ENCODE results near the gene ZNF433. TPM values are rescaled to one million over a fixed set of nuclear protein-coding genes. Genes with fewer than 3 reads are reported as not detected.
"Not testable (repeated sequence)": the region's sequence is repeated elsewhere in the genome, so short reads cannot be mapped to it uniquely, and the experiment has no call there.

Gene ZNF433
- total RNA-seq, result 0.29 and 0.46 TPM in 2 replicates

DNA sequence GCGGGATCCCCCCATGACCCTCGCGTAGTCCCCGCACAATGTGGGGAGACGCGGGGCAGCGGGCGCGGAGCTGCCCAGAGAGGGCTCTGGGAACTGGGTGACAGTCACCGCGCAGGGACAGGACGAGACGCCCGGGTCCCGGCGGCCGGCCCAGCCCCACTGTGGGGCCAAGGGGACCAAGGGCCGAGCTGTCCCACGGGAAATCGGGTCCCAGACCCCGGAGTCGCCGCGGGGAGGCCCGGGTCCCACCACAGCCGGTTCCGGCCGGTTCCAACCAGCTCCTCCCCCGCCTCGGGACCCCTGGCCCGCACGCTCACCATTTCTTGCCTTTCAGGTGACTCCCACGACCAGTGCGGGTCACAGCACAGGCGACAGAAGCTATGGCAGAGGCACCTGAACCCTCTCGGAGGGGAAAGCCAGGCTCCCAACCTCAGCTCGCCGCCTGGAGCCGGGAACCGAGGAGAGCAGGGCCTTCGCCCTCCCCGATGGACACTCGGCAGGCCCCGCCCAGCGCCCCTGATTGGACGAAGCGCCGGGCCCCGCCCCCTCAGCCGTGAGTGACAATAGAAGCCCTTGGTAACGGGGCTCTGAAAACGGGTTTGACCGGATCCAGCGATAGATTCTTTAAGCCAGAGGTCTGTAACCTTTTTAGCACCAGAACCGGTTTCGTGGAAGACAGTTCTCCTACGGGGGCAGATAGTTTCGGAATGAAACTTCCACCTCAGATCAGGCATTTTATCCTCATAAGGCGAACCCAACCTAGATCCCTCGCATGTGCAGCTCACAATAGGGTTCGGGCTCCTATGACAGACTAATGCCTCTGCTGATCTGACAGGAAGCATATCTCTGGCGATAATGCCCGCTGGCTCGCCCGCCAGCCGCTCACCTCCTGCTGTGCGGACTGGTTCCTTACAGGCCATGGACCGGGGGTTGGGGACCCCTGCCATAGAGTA is at the start of gene ZNF433:
ZNF433 (minus strand) TSS at position 460 of the 953 bp plus-strand sequence; CDS start at position 320, 140 bp downstream.
- intact Hi-C loops (cut with micrococcal nuclease), result no loop called here

DNA sequence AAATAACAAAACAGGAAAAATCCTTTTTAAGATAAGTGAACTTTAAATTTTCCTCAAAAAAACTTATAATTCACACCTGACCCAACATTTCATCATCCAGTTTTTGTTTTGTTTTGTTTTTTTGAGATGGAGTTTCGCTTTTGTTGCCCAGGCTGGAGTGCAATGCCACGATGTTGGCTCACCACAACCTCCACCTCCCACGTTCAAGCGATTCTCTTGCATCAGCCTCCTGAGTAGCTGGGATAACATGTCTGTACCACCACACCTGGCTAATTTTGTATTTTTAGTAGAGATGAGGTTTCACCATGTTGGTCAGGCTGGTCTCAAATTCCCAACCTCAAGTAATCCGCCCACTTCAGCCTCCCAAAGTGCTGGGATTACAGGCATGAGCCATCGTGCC is 47.9 kb upstream of the ZNF433 start:
- intact Hi-C loops (cut with micrococcal nuclease), result not testable (repeated sequence)

DNA sequence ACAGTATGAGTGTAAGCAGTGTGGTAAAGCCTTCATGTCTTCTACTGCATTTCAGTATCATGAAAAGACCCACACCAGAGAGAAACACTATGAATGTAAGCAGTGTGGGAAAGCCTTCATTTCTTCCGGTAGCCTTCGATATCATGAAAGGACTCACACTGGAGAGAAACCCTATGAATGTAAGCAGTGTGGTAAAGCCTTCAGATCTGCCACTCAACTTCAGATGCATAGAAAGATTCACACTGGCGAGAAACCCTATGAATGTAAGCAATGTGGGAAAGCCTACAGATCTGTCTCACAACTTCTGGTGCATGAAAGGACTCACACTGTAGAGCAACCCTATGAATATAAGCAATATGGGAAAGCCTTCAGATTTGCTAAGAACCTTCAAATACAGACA is 41.9 kb upstream of the ZNF433 start:
- intact Hi-C loops (cut with micrococcal nuclease), result no loop called here

DNA sequence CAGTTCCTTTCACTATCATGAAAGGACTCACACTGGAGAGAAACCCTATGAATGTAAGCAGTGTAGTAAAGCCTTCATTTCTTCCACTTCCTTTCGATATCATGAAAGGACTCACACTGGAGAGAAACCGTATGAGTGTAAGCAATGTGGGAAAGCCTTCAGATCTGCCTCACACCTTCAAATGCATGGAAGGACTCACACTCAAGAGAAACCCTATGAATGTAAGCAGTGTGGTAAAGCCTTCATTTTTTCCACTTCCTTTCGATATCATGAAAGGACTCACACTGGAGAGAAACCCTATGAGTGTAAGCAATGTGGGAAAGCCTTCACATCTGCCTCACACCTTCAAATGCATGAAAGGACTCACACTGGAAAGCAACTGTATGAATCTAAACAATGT is 40.9 kb upstream of the ZNF433 start:
- intact Hi-C loops (cut with micrococcal nuclease), result not testable (repeated sequence)

DNA sequence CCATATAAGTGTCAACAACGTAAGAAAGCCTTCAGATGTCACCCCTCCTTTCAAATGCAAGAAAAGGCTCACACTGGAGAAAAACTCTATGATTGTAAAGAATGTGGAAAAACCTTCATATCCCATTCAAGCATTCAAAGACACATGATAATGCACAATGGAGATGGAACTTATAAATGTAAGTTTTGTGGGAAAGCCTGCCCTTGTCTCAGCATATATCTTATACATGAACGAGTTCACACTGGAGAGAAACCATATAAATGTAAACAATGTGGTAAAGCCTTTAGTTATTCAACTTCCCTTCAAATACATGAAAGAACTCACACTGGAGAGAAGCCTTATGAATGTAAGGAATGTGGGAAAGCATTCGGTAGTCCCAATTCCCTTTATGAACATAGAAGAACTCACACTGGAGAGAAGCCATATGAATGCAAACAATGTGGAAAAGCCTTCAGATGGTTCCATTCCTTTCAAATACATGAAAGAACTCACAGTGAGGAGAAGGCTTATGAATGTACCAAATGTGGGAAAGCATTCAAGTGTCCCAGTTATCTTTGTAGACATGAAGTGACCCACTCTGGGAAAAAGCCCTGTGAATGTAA is 40.2 kb upstream of the ZNF433 start:
- intact Hi-C loops (cut with micrococcal nuclease), result no loop called here

DNA sequence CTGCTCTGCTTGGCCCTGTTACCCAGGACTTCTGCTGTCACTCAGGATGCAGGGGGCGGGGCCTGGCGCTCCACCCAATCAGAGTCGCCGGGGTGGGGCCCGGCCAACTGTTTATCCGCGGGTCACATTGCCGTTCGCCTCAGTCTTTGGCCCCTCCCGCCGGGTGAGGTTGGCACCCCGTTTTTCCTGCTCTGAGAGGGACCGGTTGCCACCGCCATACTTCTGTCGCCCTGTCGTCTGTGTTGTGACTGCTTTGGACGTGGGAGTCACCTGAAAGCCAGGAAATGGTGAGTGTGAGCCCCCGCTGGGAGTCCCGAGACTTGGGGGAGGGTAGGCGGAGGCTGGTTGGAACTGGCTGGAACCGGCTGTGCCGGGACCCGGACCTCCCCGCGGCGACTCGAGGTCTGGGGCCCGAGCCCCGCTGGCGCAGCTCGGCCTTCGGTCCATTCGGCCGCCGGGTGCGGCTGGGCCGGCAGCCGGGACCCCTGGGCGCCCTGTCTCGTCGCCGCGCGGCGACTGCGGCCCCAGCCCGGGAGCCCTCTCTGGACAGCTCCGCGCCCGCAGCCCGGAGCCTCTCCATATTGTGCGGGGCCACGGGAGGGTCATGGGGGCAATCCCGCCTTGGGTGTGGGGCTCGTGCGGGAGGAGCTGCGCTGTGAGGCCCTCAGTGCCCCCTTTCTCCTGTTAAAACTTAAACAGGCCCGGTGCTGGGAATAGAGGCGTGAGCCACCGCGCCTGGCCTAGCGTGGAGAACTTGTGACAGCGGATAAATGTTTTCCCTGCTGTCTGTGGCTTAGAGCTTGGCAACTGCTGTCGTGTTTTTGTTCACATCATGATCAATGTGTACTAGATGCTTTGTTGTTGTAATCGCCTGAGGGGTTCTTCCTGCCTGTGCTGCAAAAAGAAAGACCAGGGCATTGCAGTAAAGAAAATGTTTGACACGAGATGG is 29.4 kb upstream of the ZNF433 start, which contains the start of gene ZNF844:
ZNF844 (plus strand) TSS at position 142 of the 949 bp plus-strand sequence; CDS start at position 285, 143 bp downstream.
- intact Hi-C loops (cut with micrococcal nuclease), result no loop called here

DNA sequence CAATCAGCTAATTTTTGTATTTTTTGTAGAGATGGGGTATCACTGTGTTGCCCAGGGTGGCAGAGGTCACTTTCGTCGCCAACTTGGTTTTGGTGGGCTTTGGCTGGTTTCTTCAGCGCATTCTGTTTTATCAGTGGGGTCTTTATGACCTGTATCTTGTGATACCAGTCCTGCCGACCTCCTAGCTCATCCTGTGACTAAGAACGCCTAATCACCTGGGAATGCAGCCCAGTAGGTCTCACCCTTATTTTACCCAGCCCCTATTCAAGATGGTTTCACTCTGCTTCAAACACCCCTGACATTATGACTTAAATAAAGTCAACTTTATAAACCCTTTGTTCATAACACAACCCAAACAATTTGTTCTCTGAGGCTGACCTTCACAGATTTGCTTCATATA is 20.3 kb upstream of the ZNF433 start:
- intact Hi-C loops (cut with micrococcal nuclease), result no loop called here

DNA sequence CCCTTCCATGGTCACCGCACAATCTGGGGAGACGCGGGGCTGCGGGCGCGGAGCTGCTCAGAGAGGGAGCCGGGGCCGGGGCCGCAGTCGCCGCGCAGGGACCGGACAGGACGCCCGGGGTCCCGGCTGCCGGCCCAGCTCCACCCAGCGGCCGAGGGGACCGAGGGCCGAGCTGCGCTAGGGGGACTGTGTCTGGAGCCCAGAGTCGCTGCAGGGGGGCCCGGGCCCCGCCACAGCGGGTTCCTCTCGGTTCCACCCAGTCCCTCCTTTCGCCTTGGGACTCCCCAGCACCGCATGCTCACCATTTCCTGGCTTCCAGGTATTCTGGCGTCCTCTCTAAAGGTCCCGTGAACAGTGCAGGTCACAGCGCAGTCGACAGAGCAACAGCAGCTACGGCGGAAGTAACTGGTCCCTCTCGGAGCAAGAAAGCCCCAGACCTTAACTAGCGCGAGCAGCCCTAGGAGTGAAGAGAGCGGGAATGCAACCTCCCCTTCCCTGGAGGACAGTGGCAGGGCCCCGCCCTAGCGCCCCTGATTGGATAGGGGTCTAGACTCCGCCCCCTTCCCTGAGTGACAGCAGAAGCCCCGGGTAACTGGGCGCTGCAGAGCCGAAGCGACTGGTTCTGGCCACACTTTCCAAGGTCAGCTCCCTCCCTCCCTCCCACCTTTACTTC is 17.2 kb upstream of the ZNF433 start, which contains the start of gene ZNF878:
ZNF878 (minus strand) TSS at position 465 of the 673 bp plus-strand sequence; CDS start at position 305, 160 bp downstream.
- intact Hi-C loops (cut with micrococcal nuclease), result loop anchor here (2.0 to 5.0 kb wide), 3 partner anchors 64 to 255 kb away; partner anchors contain the start of genes ZNF491 and ZNF700

DNA sequence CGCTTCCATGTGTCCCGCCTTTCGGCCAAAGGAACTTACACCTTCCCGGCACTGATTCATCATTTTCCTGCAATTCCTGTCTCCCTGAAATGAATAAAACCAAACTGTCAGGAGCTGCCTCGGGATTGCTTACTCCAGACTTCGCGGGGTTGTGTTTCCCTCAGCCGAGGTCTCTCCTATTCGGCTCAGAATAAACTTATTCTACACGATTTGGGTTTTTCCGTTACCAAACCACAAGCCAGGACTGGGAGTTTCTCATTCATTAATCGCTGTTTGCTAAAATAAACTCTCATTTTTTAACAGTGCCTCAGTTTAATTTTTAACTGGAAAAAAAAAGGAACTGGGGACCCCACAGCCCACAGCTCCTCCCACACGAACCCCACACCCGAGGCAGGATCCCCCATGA is 16.6 kb upstream of the ZNF433 start:
- intact Hi-C loops (cut with micrococcal nuclease), result loop anchor here (2.0 to 5.0 kb wide), 3 partner anchors 63 to 255 kb away; partner anchors contain the start of genes ZNF491 and ZNF700

DNA sequence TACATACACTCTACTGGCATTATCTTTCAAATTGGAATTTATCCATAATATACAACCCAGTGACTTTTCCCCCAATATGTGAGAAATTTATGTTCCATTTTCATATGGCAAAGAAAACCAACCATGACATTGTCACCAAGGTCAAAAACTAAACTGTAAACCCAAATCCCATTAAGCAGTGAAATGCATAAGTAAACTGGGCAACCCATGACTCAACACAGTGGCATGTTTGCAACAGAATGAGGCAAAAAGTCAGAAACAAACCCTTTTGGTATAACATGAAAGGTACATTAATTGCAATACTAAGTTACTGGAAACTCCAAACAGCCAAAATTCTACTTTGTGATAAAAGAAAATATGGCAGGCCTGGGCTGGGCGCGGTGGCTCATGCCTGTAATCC is 12.4 kb upstream of the ZNF433 start:
- intact Hi-C loops (cut with micrococcal nuclease), result no loop called here

DNA sequence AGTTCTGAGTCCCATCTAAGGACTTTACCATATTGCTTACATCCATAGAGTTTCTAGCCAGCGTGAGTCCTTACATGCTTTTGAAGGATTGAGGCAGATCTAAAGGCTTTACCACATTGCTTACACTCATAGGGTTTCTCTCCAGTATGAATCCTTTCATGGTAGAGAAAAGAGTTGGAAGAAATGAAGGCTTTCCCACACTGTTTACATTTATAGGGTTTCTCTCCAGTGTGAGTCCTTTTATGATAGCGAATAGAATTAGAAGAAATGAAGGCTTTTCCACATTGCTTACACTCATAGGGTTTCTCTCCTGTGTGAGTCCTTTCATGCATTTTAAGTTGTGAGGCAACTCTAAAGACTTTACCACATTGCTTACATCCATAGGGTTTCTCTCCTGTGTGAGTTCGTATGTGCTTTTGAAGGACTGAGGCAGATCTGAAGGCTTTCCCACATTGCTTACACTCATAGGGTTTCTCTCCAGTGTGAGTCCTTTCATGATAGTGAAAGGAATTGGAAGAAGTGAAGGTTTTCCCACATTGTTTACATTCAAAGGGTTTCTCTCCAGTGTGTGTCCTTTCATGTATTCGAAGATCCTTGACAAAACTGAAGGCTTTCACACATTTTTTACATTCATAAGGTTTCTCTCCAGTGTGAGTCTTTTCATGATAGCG is 8.4 kb upstream of the ZNF433 start:
- intact Hi-C loops (cut with micrococcal nuclease), result no loop called here

DNA sequence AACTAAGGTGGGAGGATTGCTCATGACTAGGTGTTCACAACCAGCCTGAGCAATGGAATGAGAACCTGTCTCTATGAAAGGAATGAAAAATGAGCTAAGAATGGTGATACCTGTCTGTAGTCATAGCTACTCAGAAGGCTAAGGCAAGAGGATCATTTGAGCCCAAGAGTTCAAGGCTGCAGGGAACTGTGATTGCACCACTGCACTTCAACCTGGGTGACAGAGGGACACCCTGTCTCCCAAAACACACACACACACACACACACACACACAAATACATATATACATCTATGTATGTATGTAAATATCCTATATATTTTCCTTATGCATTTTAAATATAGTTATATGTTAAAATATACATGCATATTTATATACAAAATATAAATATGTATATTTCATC is 7.4 kb upstream of the ZNF433 start:
- intact Hi-C loops (cut with micrococcal nuclease), result no loop called here

DNA sequence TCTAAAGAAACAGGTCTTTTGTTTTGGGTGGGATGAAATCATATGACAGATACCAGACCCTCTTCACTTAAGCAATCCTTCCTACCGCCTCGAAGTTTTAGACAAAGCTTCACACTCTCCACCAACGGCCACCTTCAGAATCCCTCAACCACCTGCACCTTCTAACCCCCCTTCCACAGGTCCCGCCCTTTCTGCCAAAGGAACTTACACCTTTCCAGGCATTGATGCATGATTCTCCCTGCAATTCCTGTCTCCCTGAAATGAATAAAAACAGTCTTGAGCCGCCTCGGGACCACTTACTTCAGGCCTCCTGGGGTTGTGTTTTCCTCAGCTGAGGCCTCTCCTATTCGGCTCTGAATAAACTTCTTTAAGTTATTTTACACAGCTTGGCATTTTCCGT is 859 bp downstream of the ZNF433 start:
- intact Hi-C loops (cut with micrococcal nuclease), result no loop called here

DNA sequence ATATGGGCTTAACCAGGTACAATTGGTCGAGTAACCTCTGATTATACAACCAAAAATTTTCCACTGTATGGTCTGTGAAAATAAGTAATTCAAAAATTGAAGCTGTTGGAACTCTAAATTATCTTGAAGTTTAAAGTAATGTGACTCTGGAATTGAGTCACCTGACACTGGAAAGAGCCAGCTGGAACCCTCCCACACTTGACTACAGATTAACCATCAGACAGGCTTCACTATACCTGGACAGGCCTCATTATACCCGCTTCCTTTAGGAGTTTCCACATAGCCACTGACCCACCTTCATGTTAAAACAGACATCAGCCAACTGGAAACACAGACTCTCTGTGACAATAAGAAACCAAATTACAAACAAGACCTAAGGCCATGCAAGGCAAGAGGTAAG is 1.3 kb downstream of the ZNF433 start:
- intact Hi-C loops (cut with micrococcal nuclease), result no loop called here

DNA sequence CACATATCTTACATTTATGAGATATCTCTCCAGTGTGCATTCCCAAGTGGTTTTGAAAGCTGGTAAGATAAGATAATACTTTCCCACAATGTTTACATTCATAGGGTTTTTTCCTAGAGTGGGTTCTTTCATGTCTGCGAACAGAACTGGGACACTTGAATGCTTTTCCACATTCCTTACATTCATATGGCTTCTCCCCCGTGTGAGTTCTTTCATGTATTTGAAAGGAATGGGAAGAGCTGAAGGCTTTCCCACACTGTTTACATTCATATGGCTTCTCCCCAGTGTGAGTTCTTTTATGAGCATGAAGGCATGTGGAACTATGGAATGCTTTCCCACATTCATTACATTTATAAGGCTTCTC is 19.7 kb downstream of the ZNF433 start:
- intact Hi-C loops (cut with micrococcal nuclease), result no loop called here

DNA sequence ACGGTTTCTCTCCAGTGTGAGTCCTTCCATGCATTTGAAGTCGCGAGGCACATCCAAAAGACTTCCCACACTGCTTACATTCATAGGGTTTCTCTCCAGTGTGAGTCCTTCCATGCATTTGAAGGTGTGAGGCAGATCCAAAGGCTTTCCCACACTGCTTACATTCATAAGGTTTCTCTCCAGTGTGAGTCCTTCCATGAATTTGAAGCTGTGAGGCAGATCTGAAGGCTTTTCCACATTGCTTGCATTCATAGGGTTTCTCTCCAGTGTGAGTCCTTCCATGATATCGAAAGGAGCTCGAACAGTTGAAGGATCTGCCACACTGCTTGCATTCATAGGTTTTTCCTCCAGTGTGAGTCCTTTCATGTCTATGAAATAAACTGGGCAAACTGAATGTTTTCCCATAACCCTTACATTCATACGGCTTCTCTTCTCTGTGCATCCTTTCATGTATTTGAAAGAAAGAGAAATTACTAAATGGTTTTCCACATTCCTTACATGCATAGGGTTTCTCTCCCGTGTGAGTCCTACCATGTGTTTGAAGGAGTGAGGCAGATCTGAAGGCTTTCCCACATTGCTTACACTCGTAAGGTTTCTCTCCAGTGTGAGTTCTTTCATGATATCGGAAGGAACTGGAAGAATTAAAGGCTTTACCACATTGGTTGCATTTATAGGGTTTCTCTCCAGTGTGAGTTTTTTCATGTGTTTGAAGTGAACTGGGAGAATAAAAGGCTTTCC is 20.3 kb downstream of the ZNF433 start:
- intact Hi-C loops (cut with micrococcal nuclease), result no loop called here

DNA sequence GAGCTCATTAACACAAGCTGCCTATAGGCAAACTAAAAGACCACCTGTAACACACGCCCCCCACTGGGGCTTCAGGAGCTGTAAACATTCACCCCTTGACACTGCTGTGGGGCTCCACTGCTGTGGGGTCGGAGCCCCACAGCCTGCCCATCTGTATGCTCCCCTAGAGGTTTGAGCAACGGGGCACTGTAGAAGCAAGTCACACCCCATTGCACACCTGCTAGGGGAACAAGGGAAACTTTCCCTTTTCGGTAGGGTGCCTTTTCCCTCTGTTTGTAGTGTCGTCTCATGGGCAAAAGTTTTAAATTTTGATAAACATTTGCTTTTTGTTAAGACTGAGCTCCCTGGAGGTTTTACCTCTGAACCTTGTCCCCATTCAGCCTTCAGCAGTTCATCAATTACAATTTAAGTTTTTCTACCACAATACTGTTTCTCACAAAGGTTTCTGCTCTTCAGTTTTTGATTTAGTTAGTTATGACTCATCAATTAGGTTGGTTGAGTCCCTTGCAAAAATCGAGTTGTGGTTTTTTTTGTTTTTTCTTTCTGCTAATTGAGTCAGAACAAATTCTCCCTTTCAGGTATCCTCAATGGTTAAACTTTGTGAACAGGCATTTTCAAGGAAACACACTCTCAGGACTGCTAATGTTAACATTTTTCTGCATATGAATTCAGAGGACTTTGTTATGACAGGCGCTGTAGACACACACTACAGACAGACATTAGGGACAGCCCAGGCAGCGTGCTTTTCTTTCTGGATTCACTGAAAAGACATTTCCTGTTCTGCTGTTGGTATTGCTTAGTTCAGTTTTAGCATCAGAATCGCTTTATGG is 35.1 kb downstream of the ZNF433 start:
- intact Hi-C loops (cut with micrococcal nuclease), result no loop called here

DNA sequence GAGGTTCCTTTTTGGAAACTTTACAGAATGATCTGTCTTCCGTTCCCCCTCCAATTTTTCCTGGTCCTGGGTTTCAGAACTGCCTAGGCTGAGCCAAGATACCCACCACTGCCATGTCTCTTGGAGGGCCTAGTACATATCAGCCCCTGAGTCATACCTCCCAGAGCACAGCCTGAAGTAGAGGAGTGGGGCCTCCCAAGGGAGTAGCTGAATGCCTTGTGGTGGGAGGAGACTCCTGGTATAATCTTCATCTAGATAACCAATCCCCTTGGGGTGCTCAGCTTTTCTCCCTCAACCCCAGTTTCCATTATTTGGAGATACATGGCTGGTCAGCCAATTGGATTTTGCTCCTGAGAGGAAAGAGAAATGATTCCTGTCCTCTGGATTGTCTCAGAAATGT is 40.3 kb downstream of the ZNF433 start:
- intact Hi-C loops (cut with micrococcal nuclease), result no loop called here

Measured in T-helper 1 cell treated with Interleukin-12 subunit alpha and Interleukin-12 subunit beta and Interleukin-4 antibody, amounts not matched to agents 30 ng/mL and 1 ng/mL, for 36 hours (primary cell).